Stimulated activated CD4-positive, alpha-beta T cell treated with anti-CD3 and anti-CD28 coated beads, Interleukin-15, amount 100 ng/mL, for 1 hour (primary cell): Measurements from ENCODE around the gene TBPL2.
"Not testable (repeated sequence)": the region's sequence is repeated elsewhere in the genome, so short reads cannot be mapped to it uniquely, and the experiment has no call there.

ENCODE experiments used
- DNase-seq, 2 donors: peaks; one replicate each; pipeline ENCODE4 v3.0.0-alpha.2; 2020; ENCODE audit warnings: low read depth in 1 of 2, low spot score in 1 of 2

The TBPL2 gene

GRCh38 chr14:55440385-55440784 lies at the start of gene TBPL2:
Gene TBPL2, minus strand, starts transcription at chr14:55440616. Its CDS starts 167 bp downstream, at chr14:55440449.
- DNase-seq = no peak

- DNase-seq = no peak
These were observed 47.8 kb upstream of the TBPL2 start for GRCh38 chr14:55488204-55488603.

DNA sequence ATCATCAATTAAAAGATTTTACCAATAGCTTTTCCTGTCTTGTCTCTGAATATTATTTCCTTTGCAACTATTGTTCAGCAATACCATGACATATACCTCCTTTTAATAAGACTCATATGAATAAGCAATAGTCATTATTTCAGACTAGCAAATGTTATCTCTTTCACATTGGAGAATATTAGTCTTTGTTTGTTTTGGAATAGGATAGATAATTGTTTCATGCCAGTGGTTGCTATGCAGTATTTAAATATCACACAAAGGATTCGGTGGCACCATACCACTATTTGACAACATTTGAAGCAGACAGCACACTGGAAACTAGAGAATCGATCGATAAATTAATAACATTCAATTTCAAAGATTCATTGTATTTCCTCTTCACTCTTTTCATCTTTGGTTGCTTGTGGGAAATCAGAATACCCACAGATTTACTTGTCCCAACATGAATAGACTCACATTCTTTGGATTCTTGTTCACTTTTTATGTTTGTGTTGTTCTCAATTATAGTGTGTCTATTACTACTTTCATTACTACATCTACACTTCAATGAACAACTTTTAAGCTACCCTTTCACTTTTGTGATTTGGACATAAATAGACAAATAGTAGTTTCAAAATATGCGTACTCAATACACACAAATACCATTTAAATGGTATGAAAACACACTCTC lies 42.7 kb upstream of the TBPL2 start:
- no peak for DNase-seq

- DNase-seq = no peak
These were observed 41.4 kb upstream of the TBPL2 start for GRCh38 chr14:55481769-55482168.

DNA sequence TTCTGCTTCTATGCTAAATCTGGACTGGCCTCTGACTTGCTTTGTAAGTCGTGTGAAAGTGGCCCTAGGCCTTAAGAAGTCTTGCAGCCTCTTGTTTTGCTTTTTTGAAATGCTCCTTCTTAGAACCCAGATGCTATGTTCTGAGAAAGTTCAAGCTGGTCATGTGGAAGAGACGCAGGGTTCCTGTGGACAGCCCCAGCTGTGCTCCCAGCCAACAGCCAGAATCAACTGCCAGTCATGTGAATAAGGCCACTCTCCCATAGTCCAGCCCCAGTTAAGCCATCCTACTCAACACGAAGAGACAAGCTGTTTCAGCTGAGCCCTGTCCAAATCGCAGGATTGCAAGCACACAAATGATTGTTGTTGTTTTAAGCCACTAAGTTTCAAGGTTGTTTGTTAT lies 37.3 kb upstream of the TBPL2 start:
- DNase-seq = no peak

- not testable (repeated sequence) for DNase-seq
These were observed 36.0 kb upstream of the TBPL2 start for GRCh38 chr14:55476448-55476847.

GRCh38 chr14:55473786-55474185 lies 33.4 kb upstream of the TBPL2 start:
- DNase-seq = no peak

DNA sequence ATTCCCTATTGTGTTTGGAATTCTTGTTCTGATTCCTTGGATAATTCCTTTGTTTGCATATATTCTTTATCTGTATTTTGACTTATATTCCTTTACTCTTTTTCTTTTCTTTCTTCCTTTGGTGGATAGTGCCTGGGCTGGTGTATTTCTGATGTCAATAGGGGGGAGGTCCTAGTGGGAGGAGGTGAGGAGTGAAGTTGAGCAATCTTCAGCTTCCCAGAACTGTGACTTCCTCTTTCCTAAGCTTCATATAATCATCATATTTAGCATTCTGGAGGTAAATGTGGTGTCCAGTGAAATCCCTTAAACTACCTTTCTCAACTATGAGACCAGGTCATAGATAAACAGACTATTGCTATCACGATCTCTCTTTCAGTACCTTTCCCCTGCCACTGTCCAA lies 29.6 kb upstream of the TBPL2 start:
- DNase-seq = no peak

DNA sequence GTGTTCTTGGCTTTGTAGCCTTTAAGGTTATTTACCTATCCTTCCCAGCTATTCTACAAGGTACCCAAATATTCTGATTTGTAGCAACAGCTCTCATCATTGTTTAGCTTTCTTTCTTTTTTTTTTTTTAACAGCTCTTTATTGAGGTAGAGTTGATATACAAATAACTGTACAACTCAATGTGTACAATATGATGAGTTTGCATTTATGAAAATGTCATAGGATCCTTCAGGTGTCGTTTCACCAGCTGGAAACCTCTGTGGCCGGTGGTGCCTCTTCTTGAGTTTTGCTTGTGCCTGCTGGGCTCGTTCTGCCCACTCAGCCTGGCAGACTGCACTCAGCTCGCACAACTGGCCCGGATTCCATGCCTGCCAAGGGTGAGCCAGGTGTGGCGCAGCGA lies 26.9 kb upstream of the TBPL2 start:
- no peak for DNase-seq

GRCh38 chr14:55458800-55459515 lies 18.5 kb upstream of the TBPL2 start:
- DNase-seq = no peak

- DNase-seq = no peak
These were observed 17.1 kb upstream of the TBPL2 start for GRCh38 chr14:55457496-55457895.

GRCh38 chr14:55456411-55456810 lies 16.0 kb upstream of the TBPL2 start:
- not testable (repeated sequence) for DNase-seq

DNA sequence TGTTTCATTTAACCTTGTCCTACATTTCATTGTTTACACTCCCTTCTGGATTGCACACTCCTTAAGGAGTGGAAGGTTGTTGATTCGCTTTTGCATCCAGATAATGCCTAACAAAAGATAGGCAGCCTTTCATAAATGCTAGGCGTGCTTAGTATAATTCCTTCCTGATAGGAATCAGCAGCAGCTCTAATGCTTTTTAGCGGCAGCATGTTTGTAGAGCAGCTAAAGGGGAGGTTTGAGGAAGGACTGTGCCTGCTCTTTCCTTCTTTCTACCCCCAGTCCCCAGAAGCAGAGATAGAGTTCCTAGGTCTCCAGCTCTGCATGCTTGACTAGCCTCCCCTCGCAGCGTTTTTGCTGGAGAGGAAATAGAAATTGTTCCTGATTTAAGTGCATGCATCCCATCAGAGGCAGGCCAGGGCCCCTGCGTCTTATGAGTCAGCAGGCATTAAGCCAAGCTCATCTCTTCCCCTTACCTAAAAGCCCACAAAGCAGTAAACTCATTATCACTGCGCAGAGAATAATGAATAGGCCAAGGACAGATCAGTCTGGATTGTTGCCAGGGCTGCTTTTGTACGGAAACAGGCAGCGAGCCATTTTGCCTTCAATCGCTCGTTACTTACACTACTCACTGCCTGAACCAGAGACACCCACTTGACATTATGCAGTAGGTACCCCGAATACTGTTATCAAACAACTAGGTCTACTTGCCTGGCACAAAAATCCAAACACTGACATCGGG lies 14.0 kb upstream of the TBPL2 start:
- no peak for DNase-seq

DNA sequence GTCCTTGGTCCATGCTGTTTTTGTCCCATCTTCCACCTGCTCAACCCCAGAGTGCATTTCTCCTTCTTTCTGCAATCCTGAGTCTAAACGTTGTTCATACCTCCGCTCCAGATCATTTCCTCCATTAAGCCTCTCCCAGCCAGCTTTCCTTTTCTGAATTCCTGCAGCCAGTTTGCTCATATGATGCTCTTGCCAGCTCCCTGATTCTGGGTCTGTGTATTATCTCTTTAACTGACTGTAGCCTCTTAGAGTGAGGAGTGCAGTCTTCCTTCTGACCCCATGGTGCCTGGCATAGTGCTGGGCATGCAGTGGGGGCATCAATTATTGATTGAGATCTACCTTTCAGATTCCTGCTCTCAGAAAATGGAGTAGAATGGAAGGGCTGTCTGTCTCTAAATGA lies 11.5 kb upstream of the TBPL2 start:
- no peak for DNase-seq

- no peak for DNase-seq
These were observed 11.0 kb upstream of the TBPL2 start for GRCh38 chr14:55451398-55451797.

GRCh38 chr14:55450987-55451386 lies 10.6 kb upstream of the TBPL2 start:
- no peak for DNase-seq

DNA sequence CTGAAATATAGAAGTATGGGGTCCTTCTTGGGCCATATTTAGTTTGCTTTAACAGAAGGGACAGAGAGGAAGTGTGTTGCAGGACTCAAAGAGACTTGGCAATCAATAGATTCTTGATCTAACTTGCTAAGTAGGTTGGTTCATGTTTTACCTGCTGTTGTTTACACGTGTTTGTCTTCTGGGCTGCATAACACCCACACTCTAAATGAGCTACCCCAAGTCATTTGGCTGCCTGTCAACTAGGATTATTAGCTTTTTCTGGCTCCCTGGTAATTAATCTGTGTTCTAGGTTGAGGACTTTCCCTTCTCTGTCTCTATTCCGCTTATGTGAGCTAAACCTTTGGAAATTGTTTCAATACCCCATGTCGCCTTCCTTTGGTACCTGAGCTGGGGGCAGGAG lies 10.1 kb upstream of the TBPL2 start:
- DNase-seq = no peak

GRCh38 chr14:55450124-55450523 lies 9.7 kb upstream of the TBPL2 start:
- no peak for DNase-seq

- no peak for DNase-seq
These were observed 8.7 kb upstream of the TBPL2 start for GRCh38 chr14:55449116-55449515.

- no peak for DNase-seq
These were observed 7.8 kb upstream of the TBPL2 start for GRCh38 chr14:55448141-55448614.

GRCh38 chr14:55446833-55447232 lies 6.4 kb upstream of the TBPL2 start:
- DNase-seq = no peak

DNA sequence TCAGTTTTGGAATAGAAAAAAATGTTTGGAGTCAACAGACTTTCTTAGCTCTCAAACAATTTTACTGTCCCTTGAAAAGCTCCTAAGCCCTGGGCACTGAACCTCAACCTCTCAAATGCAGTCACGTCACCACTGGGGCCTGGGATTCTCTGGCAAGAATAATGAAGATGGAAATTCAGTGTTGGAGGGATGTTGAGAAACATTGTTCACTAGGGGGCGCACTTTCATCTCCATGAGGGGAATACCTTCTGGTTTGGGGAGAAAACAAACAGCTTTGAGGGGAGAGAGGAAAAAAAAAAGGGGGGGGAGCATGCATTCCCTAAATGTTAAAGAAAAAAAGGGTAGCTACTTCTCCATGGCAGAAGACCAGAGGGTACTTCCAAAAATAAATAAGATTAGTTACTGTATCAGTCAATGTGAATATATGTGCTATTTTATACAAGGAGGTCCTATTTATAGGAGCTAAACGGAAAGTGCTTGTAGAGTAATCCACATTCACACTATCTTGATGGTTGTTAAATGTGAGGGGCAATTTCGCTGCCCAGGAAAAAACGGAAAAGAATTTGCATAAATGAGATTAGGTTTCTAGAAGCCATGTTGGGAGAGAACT lies 5.8 kb upstream of the TBPL2 start:
- DNase-seq = no peak
